CD4-positive, alpha-beta T cell treated with Interleukin-15 for 4 hours (primary cell): Measurements from ENCODE around the gene KLF2.
A peak's percentile ranks its signal among the peaks of the same experiment; 100 is the strongest.

Experiments
- DNase-seq: peaks from one replicate; pipeline ENCODE4 v3.0.0-alpha.2; 2020; ENCODE audit warnings: low spot score

Gene KLF2

GRCh38 chr19:16363852-16364230 lies 39.2 kb downstream of the KLF2 start:
- DNase-seq = no peak

GRCh38 chr19:16364231-16364865 lies 39.7 kb downstream of the KLF2 start:
- no peak for DNase-seq

- no peak for DNase-seq
These were observed 40.8 kb downstream of the KLF2 start for GRCh38 chr19:16365300-16365996.

GRCh38 chr19:16366056-16366432 lies 41.4 kb downstream of the KLF2 start:
- no peak for DNase-seq

DNA sequence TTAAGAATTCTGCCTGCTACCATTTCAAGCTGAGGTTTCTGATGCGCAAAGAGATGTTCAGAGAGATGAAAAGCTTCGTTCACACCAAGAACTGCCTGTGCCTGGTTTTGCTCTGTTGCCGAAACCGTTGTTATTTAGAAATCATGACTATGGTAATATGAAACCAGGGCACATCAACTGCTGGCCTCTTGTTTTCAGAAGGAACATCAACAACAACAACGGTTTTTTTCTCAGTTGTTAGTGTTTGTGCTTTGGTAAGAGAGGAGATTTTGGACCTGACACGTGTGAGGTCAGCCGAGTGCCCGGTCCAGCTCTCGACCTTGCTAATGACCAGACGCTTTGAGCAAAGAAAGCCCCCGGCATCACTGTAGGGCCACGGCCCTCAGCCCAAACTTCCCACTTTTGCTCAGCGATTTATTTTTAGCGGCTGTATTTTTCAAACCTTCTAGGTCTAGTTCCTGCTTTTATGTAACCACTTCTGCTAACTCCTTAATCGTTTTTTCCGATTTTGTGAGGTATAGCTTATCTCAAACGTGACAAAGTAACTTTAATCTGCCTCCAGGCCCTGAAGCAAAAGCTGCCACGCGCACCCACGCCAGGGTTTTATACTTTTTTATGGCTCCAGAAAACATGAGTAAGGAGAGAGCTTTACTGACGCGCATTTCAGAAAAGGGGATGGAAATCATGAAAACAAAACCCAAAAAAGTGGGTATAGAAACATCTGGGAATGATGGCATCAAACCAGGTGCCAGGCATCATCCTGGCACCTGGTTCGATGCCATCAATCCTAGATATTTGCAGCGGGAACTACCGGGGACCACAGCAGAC lies 42.0 kb downstream of the KLF2 start:
- DNase-seq = peak; percentile 64

DNA sequence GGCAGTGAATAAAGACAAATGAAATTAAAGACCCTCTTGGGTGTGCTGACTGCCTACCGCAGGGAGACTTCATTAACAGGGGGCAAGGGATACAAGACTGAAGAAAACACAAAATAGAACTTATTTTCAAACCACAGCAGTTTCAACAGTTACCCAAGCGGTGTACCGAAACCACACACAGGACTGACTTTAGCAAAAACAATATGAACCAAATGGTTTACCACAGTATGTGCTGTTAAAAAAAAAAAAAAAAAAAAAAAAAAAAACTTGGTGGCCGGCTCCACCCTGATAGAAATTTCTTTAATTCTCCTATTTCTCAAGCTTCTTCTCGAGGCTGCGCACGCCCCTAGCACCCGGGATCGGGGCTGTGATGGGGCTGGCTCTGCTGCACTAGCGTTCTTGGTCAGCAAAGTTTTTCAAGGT lies 42.6 kb downstream of the KLF2 start:
- DNase-seq = peak; percentile 77

DNA sequence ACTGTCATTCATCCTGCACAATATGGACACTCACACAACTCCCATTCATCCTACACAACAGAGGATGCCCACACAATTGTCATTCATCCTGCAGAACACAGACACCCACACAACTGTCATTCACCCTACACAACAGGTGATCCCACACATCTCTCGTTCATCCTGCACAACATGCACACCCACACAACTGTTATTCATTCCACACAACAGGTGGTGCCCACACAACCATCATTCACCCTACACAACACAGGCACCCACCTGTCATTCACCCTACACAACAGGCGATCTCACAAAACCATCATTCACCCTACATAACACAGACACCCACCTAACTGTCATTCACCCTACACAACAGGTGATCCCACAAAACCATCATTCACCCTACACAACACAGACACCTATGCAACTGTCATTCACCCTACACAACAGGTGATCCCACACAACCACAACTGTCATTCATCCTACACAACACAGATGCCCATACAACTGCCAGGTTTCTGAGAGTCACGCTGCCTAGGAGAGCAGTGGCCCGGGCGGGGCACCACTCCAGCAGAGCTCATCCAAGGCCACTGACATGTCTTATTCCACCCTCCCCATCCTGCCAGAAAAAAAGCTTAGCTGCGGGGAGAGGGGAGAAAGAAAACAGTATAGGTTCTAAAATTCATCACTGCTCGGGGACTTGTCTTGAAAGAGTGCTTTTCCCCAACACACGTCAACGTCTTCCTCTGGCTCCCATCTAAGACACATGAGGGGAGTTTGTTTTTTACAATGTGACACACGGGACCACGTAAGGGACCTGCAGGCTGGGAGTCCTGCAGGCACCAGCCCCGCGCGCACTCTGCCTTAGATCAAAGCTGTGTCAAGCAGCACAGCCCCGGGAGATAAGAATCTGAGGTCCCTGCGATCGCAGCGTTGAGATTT lies 44.0 kb downstream of the KLF2 start:
- peak; percentile 85 for DNase-seq

- no peak for DNase-seq
These were observed 44.7 kb downstream of the KLF2 start for GRCh38 chr19:16369306-16369663.

DNA sequence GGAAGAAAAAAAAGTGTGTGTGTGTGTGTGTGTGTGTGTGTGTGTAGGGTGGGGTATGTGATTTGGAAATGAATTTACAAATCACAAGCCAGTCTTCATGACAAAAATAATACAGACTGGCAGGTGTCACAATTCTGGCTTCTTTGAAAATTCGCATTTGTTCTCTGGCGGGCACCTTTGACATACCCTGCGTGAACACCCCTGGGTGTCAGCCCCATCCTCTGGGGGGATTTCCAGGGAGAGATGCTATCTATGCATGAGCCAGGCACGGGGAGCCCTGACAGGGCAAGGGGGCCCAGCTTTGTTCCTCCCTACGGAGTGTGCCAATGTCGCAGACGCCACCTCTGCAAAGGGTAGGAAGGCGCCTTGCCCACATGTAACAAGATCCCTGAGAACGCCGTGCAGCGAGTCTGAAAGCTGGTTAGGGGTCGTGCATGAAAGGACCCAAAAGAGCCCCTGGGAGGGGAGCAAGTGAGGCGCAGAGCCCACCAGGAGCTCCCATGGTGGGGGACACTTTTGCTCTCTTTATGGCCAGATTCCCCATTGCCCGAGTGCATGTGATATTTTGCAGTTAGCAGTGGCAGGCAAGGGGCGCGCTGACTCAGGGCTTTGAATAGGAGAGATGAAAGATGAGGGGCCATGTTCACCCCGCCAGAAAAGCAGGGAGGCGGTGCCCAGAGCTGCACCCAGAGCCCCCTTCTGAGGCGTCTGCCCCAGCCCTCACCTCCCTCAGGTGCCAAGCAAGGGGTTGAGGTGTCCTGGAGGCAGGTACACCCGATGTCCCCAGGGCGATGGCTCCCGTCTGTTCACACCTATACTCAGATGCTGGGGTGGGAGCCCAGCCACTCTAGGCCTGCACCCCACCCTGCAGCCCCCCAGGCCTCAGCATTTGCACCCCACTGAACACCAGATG lies 45.3 kb downstream of the KLF2 start:
- DNase-seq = peak; percentile 89

DNA sequence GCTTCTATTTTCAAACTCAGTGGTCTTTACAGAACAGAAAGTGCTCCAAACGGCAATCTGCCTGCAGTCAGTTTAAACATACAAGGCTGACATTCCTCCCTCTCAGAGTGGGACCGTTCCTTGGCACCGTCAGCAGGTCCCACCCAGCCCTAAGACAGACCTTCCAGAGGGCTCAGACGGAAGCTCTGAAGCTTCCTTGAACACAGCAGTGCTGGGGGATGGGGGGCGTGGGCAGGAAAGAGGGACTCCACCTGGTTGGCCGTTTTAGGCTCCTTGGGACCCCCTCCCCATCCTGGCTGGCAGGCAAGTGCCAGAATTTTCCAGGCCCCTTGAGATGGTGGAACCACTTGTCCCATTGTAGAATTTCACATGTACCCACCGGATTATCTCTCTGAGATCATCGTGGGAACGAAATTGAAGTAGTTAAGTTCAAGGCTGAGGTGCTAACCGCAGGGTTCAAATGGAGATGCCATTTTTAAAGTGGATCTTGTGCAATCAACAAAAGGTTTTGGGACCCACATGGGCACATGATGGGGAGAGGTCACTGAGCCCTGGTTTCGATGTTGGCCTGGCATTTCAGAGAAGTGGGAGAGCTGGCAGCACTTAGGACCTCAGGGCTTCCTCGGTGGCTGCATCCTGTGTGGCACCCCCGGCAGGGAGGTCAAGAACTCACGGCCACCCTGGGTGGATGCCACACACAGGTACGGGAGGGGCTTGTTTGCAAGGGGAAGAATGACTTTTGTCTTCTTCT lies 46.2 kb downstream of the KLF2 start:
- DNase-seq = peak; percentile 32

DNA sequence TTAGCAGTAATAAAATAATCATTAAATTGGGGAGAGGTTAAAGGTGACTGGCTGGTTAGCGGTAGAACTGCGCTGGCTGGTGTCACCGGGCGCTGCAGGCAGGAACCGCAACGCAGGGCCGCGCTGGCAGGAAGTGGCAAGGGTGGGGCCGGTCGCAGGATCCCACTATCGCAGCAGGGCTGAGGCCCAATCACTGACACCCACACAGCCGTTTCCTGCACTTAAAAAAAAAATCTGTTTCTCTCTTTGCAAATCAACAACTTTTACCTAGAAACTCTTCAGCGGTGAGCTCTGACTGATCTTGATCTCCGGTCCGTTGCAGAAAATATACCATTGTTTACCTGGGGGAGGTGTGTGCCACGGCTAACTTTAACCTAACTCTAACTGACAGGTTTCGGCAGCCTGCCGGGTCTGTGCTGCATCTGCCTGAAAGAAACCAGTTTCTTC lies 46.9 kb downstream of the KLF2 start:
- peak; percentile 95 for DNase-seq

DNA sequence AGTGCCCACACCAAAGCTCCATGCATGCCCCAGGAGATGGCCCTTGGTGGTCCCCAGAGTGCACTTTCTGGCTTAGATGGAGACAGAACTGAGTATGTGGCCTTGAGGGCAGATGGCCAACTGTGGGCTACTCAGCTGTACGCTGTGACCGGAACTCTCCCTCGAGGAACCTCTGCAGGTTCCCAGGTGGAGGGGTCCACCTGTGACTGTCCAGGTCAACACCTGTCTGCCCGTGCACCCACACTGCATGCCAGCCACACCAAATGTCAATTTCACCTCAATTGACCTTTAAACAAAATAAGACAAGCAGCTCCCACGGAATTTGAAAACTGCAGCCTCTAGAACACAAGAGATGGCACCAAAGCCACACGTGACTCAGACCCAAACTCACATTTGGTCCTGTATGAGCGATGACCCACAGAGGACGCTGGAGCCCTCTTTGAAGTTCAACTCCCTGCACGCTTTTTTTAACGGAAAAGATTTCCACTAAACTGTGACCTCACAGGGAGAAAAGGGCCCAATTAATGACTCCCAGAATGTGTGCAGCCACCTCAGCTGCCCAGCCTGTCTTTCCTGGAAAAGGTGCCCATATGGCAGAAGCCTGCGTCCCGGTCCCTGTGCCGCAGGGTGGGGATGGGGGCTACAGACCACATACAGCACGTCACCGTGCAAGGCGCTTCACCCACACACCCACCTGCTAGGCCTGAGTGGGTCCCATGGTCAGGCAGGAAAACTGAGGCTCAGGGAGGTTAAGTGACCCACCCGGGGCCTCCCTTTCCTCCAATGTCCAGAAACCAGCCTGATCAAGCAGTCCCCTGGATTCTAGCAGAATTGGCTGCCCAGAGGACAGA lies 47.7 kb downstream of the KLF2 start:
- no peak for DNase-seq

DNA sequence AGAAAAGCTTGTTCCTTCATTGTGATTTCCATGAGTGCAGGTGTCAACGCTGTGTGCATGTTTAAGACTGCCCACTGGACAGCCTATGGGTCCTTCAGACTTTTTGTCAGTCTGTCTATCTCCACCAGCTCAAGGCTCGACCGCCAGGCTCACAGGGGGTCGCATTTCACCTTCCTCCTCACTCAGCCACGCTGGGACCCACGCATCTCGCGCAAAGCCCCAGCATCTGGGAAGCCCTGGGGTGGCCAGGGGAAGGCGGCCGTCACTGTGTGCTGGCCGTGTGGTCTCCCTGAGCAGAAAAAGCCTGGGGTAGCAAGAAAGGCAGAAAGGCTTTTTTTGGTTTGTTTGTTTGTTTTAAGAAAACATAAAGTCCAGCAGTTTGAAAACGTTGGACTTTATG lies 48.5 kb downstream of the KLF2 start:
- no peak for DNase-seq

GRCh38 chr19:16373532-16373931 lies 48.9 kb downstream of the KLF2 start:
- DNase-seq = no peak

- no peak for DNase-seq
These were observed 49.4 kb downstream of the KLF2 start for GRCh38 chr19:16373989-16374388.

DNA sequence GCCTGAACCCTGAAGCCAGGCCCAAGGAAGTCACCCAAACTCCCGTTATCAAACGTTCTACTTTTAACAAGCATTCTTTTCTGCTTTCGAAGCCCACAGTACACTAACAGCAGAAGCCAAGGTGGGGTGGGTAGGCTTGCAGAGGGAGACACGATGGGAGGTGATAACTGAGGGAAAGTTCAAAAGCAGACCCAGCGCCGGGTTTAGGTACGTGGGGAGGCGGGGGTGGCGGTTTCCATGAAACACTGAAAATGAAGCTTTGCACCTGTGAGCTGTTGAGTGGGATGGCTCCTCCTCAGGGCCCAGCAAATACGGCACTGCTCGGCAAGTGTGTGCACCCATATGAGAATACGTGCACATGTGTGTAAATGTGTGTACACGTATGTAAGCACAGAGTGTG lies 49.8 kb downstream of the KLF2 start:
- peak; percentile 30 for DNase-seq

DNA sequence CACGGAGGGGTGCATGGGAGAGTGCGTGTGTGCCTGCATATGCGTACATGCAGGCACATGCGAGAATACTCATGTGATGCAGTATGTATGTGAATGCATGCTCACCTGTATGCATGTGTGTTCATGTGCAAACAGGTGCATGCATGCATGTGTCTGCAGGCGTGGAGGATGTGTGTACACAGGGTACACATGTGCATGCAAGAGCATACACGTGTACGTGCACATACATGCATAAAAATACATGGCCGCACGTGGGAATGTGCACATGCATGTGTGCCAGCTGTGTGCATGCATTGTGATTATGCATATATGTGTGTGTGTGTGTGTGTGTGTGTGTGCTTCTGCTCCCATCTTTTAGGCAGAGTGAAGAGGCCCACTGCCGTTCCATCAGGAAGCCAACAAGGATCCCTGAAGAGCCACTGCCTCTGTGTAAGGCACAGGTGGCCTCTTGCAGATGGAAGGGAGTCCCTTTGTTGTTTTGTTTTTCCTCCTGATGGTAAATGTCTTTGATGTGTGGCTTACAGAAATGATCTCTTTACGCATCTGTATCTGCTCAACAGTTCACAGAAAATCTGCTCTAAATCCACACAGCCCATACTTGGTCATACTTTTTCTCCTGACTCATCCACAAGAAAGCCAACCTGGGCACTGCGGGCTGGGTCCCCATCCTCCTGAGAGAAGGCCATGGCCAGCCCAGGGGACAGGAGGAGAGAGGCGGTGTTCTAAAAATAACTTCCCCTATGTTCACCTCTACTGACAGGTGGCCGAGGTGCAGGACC lies 50.7 kb downstream of the KLF2 start:
- peak; percentile 32 for DNase-seq

GRCh38 chr19:16375936-16376185 lies 51.2 kb downstream of the KLF2 start:
- no peak for DNase-seq

DNA sequence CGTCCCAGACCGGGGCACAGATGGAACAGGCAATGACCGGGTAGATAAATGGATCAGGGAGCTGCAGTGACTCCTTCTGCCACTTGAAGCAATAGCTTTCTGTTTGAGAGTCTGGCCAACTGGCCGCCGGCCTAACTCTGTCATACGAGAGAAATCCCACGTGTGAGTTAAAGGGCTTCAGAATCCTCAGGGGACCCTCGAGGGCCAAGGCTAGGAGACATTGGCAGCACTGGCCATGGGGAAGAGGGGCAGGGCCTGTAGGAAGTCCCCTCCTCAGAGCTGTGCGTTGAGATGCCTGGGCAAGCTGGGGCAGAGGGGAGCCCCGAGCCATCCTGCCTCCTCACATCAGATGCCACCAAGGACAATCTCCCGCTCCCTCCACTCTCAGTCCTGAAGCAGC lies 51.6 kb downstream of the KLF2 start:
- DNase-seq = no peak
